Activated naive CD4-positive, alpha-beta T cell treated with anti-CD3 and anti-CD28 coated beads, Interleukin-2, amount 50 U/mL, for 16 hours (primary cell): Measurements from ENCODE around the gene TBCCD1.
"Not testable (repeated sequence)": the region's sequence is repeated elsewhere in the genome, so short reads cannot be mapped to it uniquely, and the experiment has no call there.

Experiments
- DNase-seq: peaks from one replicate; pipeline ENCODE4 v3.0.0-alpha.2; 2020

The TBCCD1 gene

GRCh38 chr3:186515125-186515524, 52.0 kb downstream of the TBCCD1 start:
- DNase-seq = no peak

- no peak for DNase-seq
Measured at GRCh38 chr3:186514296-186515002, 52.7 kb downstream of the TBCCD1 start.

GRCh38 chr3:186513386-186513785, 53.8 kb downstream of the TBCCD1 start:
- no peak for DNase-seq

- DNase-seq = no peak
Measured at GRCh38 chr3:186512570-186513302, 54.4 kb downstream of the TBCCD1 start.

DNA sequence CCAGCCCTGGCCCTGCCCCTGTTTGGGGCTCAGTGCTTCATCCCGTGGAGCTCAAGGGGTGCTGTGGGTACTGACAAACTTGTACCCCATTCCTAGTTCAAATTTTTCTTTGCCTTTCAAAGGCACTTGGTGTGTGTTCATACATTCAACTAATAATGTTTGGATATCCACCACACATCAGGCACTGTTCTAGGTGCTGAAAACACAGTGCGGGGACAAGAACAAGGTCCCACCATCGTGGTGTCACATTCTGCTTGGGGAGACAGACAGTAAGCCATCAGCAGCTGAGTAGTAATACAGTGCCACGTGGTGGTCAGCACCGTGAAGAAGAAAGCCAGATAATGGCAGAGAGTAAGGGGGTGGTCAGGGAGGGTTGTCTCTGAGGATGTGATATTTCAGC, 55.4 kb downstream of the TBCCD1 start:
- no peak for DNase-seq

DNA sequence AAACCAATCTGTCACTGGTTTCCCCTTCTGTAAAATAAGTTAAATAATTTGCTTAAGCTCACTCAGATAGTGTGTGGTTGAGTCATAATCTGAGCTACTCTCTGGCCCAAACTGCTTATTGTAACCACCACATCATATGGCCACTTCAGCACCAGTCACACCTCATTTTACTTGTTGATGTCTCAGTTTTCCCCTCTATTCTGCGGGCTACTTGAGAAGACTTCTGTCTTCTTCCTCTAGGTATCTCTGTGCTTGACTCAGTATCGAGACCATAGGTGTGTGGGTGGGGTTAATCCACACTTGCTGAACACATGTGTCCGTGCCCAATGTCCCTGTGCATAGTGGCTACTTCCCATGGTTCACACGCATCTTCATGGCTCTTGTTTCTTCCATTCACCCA, 55.9 kb downstream of the TBCCD1 start:
- no peak for DNase-seq

- DNase-seq = no peak
Measured at GRCh38 chr3:186510374-186511079, 56.6 kb downstream of the TBCCD1 start.

- no peak for DNase-seq
Measured at GRCh38 chr3:186509423-186509822, 57.7 kb downstream of the TBCCD1 start.

- peak; percentile 22 for DNase-seq
Measured at GRCh38 chr3:186506857-186507256, 60.3 kb downstream of the TBCCD1 start.

DNA sequence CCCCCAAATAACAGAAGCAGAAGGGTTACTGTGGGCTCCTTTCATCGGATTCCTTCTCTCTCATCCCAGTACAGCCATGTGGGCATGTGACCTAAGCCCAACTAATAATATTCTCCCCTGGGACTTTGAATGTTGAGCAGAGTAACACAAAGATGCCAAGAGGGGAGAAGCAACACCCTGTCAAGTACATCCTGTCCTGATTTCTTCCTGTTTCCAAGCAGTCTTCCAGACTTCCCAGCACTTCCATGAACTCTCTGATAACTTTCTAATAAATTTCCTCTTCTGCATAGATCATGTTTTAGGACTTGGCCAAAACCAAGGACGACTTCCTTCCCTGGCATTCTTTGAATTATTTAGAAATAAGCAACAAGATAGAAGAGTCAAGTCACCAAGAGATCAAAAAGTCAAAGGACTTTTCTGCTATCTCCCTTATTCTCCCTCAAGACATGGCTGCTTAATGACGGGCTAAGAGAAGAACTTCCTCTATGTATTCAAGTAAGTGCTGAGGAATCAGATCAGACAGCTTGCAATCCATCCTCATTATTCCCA, 60.9 kb downstream of the TBCCD1 start:
- DNase-seq = no peak

- no peak for DNase-seq
Measured at GRCh38 chr3:186502966-186503712, 64.0 kb downstream of the TBCCD1 start.

- DNase-seq = no peak
Measured at GRCh38 chr3:186502138-186502948, 64.8 kb downstream of the TBCCD1 start.

DNA sequence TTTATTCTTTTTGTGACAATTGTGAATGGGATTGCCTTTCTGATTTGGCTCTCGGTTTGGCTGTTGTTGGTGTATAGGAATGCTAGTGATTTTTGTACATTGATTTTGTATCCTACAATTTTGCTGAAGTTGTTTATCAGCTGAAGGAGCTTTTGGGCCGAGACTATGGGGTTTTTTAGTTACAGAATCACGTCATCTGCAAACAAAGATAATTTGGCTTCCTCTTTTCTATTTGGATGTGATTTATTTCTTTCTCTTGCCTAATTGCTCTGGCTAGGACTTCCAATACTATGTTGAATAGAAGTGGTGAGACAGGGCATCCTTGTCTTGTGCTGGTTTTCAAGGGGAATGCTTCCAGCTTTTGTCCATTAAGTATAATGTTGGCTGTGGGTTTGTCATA, 67.2 kb downstream of the TBCCD1 start:
- DNase-seq = not testable (repeated sequence)

DNA sequence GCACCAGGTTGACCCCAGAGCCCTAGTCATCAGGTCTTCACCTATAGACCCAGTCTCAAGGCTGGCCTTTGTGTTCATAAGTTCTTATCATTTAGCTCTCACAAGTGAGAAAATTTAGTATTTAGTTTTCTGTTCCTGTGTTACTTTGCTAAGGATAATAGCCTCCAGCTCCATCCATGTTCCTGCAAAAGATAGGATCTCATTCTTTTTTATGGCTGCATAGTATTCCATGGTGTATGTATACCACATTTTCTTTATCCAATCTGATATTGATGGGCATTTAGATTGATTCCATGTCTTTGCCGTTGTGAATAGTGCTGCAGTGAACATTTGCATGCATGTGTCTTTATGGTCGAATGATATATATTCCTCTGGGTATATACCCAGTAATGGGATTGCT, 69.1 kb downstream of the TBCCD1 start:
- not testable (repeated sequence) for DNase-seq

DNA sequence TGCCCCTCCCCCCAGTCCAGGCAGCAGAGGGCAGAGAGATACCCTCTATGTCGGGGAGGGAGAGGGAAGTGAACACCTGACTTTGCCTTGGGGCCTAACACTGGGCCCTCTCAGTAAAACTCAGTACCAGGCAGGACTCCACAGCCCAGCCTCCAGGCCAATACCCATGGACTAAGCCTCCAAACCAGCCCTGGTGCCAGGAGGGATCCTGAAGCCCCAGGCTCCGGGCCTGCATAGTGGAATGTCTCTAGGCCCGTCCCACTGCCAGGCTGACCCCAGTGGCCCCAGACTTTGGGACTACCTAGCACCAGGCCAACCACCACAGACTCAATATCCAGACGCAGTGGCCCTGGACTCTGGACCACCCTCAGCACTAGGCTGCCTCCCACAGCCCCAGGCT, 69.5 kb downstream of the TBCCD1 start:
- DNase-seq = no peak

GRCh38 chr3:186496635-186497034, 70.5 kb downstream of the TBCCD1 start:
- no peak for DNase-seq
